Activated T-helper 1 cell treated with anti-CD3 and anti-CD28 coated beads, Interleukin-2, amount 50 U/mL, for 16 hours (primary cell): ENCODE results near the gene REPIN1.

Experiments
- DNase-seq, 2 donors: peaks; one replicate each; pipeline ENCODE4 v3.0.0-alpha.2; 2020; ENCODE audit warnings: low read depth in 1 of 2, low spot score in 1 of 2

Gene REPIN1

DNA sequence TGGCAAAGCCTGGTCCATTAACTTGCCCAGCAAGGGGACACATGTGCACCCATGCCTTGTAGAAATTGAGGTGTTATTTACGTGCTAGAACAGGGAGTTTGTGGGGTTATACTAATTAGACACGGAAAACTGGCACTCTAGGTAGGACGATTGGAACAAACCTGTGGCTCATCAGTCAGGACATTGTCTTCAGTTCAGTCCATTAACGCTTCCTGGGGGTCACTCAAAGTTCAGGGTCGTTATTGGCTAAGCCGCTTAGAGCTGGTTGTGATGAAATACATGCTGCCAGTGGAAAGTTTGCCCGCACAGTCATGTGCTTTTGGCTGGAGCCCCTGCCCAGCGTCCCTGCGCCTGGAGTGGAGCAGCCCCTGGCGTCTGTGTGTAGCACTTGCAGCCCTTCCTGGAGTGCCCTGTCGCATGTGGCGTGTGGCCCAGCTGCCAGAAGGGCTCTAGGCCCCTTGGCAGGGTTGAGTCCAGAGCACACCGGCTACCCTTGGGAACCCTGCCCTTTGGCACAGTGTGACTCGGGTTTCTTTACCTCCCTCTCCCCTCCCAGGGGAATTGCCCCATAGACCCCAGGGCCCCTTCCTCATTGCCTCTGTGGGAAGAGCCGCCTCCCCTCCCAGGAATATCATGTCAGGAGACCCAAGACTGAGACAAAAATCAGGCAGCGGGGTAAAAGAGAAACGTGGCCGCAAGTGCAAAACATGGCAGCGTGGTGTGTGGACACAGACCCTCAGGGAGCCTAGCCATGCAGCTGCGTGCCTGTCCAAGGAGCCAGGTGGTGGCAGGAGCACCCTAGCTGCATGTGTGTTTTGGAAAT is 20.3 kb downstream of the REPIN1 start:
- no peak for DNase-seq

DNA sequence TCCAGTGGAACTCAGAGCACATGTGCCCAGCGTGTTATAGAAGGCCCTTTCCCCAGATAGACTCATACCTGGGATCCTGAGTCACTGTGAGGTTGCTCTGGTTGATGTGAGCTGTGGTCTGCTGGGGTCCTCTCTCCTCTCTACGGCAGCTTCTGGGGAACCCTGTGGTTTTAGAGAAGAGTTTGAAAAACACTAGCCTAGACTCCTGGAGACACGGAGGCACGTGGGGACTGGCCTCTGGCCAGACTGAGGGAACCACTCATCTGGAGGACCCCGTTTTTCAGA is 20.9 kb downstream of the REPIN1 start:
- no peak for DNase-seq

DNA sequence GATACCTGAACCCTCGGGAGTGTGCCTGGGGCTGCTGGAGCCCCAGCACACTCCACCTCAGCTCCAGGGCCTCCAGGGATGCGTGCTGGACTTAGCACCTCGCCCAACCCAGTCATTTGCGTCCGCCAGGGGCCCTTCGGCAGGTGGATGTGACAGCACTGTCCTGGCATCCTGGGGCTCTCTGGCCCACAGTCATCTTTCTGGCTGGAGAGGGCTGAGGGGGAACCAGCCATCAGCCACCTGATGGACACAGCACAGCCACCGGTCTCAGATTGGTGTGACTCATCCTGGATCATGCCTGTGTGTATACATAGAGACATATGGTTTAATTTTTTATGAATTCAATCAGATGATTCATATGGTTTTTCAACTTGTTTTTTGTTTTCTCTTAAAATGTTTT is 21.6 kb downstream of the REPIN1 start:
- no peak for DNase-seq

DNA sequence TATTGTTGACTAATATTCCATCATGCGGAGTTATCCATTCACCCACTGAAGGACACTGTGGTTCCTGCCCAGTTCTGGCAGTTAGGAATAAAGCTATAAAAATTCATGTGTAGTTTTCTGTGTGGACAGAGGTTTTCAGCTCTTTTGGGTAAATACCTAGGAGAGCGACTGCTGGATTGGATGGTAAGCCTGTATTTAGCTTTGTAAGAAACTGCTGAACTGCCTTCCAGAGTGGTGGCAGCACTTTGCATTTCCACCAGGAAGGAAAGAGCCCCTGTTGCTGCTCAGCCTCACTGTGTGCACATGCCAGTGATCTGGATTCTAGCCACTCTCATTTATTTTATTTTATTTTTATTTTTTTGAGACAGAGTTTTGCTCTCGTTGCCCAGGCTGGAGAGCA is 24.7 kb downstream of the REPIN1 start:
- no peak for DNase-seq

DNA sequence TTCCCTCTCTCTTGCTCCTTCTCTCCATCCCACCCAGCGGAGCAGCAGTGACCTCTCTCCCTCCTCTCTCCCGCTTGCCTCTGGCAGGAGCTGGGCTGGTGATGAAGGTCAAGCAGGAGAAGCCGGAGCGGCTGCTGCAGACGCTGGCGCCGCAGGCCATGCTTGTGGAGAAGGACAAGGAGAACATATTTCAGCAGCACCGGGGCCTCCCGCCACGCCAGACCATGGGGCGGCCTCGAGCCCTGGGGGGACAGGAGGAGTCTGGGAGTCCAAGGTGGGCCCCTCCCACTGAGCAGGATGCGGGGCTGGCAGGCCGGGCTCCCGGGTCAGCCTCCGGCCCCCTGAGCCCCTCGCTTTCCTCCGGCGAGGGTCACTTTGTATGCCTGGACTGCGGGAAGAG is 27.8 kb downstream of the REPIN1 start:
- no peak for DNase-seq

DNA sequence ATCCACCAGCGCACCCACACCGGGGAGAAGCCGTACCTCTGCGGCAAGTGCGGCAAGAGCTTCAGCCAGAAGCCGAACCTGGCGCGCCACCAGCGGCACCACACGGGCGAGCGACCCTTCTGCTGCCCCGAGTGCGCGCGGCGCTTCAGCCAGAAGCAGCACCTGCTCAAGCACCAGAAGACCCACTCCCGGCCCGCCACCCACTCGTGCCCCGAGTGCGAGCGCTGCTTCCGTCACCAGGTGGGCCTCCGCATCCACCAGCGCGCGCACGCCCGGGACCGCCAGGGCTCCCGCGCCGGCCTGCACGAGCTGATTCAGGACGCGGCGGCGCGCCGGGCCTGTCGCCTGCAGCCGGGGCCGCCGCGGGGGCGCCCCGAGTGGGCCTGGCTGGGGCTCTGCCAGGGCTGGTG is 28.2 kb downstream of the REPIN1 start:
- no peak for DNase-seq

DNA sequence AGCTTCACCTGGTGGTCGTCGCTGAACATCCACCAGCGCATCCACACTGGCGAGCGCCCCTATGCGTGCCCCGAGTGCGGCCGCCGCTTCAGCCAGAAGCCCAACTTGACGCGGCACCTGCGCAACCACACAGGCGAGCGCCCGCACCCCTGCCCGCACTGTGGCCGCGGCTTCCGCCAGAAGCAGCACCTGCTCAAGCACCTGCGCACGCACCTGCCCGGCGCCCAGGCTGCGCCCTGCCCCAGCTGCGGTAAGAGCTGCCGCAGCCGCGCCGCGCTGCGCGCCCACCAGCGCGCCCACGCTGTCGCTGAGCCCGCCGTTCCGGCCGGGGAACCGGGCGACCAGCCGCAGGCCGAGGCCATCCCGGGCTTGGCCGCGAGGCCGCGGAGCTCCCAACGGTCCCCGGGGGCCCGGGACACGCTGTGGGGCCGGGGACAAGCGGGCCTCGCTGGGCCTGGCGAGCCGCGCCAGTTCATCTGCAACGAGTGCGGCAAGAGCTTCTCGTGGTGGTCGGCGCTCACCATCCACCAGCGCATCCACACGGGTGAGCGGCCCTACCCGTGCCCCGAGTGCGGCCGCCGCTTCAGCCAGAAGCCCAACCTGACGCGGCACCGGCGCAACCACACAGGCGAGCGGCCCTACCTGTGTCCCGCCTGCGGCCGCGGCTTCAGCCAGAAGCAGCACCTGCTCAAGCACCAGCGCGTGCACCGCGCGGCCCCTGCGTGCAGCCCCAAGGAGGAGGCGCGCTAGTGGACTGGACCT is 28.9 kb downstream of the REPIN1 start:
- no peak for DNase-seq

DNA sequence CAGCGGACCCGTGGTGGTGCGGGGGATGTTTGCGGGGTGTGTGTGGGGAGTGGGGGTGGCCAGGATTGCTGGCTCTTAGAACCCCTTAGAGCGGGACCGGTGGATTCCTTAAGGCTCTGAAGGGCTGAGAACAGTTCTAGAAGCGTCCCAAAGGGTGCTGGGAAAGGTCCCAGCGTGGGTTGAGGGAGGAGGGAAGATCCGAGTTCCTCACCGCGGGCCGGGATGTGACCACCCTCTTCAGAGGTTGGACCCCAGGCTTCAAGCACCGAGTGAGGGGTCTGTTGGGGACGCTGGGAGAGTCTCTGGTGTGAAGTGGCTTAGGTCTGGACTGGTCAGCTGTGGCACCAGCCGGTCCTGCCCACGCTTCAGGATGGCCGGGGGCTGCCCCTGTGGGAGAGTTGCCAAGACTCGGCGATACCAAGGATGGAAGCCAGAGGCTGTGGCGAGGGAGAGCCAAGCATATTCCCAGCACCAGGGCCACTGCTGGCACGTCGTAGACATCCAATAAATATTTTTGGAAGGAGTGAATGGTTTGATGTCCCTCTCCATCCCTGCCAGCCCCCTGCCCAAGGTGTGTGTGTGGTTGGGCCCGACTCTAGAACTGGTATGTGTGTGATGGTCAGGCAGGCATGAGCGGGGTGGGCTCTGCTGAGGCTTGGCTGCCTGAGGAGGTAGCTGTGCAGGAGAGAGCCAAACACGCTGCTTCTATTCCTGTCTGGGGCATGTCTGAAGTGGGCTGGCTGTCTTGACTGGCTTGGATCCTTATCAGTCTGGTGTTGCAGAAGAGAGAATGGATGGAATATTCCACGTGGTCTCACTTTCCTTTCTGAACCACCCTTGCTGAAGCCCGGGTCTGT is 29.7 kb downstream of the REPIN1 start:
- no peak for DNase-seq

DNA sequence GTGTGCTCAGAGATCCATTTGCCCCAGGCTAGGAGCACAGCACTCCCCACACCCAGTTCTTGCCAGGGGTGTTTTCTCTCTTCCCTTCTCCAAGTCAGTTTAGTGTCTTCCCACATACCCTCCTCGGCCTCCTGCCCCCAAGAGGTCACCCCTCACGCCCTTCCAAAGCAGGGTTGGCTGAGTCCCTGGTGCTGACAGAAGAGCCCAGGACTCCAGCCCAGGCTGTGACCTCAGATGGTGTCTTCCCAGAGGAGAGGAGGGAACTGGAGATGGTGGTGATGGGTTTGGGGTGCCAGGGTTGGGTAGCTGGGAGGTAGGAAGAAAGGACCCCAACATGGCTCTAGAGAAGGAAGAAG is 30.3 kb downstream of the REPIN1 start:
- no peak for DNase-seq

DNA sequence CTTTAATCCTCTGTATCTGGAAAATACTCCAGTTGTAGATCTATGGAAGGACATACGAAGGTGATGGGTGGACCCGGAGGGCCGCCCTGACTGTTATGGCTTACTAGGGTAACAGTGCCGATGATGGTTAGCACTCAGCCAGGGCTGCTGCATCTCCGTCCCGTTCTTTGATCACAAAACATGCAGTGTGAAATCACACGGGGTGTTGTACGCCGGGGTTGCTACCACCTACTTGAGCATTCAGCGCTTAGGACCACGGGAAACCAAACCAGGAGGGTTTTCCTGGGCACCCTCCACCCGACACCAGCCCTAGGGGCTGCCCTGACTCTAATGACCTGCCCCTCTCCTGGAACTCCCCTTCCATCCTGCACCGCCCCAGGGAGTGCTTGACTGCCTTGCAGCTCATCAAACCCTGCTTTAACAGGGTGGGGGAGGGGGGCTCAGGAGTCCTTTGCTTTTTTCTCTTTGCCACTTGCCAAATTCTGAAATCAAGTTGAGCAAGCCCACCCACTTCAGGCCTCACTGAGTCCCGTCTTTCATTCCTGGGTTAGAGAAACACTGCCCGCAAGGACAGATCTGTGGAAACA is 30.9 kb downstream of the REPIN1 start:
- no peak for DNase-seq

DNA sequence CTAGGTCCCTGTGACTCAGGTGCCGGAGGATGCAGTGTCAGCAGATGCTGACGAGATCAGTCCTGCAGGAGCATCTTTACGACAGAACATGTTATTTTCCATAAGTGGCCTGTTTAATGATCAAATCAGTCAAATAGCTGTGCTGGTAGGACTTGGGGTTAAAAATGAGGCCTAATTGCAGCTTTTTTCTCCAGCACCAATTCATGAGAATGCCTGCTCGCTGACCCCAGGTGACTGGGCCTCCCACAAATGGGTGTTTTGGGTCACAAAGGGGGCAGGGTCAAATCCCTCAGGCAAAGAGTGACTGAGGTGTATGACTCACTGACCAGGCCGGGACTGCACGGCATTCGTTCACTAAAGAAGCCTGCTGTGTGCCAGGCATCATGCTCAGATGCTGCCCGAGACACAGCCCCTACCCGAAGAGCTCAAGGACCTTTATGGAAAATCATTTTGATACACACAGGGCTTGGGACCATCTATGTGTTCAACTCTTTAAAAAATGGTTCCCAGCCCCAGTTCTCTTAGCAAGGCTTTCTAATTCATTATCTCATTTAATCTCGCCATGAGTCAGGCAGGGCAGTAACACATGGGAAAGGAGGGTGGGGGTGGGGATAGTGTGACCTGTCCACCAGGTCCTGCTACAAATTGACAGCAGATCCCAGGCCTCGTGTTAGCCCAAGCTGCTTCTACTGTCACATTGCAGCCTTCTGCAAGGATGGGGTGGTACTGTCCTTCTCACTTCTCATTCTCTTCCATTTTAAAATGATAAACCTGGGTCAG is 31.6 kb downstream of the REPIN1 start:
- no peak for DNase-seq

DNA sequence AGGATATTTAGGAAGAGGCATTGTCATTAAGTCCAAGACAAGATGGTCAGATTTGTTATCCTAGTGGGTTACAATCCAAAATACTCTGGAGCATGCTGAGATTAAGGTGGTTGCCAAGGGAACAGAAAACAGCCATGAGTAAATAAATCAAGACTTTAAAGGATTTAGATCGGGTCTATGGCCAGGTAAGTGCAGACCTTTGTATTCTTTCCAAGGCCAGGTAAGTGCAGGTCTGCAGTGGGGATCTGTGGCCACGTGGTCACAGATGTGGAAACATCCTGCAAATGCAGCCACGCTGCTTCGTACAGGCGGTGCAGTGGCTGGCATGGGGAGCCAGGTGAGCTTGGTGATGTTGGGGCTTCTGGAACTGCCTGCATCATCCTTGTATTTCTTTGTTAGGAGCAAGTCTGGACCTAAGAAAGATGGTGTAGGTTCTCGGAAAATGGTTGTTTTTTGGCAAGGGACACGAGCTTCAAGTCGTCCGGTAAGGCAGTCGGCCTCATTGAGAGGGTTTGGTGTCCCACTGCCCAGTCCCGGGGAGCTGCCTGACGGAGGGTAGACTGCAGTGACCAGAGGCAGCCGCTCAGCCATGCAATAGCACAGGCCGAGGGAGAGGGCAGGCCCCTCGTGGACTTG is 32.3 kb downstream of the REPIN1 start:
- no peak for DNase-seq

DNA sequence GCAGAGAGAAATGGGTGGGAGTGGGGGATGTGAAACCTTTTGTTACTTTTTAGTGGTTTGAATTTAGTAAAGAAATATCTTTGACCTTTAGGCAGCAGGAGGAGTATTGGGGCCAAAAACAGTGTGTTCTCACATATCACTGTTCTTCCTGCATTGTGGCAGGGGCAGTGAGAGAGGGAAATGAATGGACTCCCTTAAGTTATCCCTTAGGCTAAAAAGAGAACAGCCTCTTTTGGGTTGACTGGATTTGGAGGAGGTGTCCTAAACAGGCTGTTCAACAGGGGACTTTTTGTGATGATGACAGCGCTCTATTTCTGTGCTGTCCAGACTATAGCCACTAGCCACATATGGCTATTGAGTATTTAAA is 32.8 kb downstream of the REPIN1 start:
- DNase-seq = no peak

DNA sequence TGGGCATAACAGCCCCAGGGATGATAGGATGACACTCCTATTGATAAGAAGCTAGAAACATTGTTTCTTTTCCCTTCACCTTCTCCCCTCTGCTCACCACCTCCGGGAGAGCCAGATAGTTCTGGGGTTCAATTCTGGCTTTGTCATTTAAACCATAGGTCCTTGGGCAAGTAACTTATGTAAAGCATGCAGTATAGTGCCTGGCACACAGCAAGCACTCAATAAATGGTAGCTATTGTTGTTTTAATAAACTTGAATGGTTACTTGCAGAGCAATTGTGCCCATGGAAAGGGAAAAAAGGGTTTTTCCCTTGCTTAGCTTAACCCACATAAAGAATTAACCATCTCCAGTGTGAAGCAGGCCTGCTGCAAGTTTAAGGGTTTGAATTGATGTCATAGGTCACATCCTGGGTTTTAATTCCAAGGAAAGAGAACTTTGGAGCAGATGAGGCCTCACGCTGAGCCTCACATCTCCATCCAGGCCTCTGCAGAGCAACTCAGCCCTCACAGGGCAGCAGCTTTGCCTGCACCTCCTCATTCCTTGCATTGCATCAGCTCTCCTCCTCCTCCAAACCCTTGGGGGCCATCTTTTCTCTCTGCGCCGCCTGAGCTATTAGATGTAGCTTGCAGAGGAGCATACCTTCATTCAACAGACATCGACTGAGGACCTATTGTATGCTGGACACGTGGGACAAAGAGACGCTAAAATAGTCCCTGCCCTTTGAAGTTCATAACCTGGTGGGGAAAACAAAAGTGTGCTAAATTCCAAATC is 33.4 kb downstream of the REPIN1 start:
- no peak for DNase-seq

DNA sequence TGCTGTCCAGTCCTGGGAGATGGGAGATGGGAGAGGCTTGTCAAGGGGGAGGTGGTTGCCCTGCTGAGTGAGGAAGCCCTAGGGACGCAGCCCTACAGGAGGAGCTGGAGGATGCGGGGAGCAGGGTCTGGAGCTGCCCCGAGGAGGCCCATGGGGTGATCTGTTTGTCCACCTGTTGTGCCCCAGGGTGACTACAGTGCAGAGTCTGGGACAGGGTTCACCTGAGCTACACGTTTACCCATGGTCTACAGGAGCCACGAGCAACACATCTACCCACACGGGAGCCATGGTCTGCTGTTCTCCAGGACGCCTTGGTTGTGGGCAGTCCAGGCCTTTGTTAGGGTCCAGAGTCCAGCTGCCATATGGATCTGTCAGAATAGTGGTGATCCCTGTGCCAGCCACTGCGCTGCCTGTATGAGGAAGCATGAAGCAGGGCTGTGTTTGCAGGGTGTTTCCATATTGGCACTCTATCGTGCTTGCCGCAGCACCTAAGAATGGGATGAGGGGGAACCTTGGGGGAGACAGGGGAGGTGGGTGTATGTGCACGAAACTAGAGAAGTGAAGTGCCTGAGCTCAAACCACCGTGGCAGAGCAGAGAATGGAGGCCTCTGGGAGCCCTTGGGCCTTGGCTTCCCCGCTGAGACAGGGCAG is 34.2 kb downstream of the REPIN1 start:
- DNase-seq = no peak

DNA sequence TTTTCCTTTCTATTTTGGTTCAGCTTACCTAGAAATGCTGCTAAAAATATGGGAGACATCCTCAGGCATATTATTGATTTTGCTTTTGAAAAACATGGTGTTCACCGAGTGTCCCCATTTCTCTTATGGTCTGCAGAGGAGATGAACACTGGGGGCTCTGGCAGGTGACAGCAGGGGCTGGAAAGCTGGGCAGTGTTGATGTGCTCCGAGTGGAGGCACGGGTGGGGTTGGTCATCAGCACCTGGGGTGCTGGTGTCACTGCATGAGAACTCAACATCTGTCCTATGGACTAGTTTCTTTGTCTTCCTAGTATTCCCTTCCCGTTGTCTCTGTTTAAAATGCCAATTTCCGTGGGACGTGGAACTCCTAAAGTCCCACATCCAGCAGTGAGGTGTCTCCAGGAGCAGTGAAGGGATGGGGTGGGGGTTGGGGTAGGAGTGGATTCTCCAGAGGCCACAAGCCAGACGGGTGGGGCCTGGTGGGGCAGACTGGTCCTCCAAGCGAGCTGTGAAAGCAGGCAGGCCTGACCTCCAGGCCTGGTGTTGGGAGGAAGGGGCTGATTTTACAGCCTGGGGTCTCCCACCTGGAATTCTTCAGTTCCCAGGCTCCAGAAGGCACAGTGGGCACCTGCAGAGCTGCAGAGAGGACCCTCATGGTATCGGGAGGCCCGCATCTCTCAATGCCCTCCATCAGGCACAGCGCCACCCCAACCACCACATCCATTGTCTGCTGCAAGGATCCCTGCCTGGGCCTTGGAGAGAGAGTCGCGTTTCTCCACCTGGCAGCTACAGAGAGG is 35.0 kb downstream of the REPIN1 start:
- no peak for DNase-seq

DNA sequence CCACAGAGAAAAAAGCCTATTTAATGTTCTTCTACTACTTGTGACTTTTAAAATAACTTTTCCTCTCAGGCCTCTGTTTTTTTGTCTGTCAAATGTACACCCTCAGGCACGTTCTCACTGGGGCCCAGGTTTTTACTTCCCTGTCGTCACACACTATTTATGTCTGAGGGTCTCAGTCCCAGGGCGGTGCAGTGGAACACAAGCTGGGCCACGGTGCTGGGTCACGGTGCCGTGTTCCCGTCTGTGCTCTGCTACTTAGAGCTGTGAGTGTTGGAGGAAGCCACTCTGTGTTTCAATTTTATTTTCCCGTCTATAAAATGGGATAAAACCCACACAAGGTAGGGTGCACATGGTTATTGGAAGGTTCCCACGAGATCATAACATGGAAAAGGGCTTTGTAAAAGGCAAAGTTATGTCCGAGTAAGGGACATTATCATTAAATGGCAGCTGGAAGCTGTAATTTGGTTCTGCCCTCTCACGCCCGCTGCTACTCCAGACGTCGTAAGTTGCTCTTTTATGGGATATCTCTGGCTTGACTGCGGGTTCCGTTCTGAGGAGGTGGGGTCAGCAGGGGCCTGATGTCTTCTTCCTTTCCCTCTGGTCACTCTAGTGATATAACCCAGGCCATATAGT is 35.7 kb downstream of the REPIN1 start:
- no peak for DNase-seq
